Stimulated activated CD4-positive, alpha-beta T cell treated with anti-CD3 and anti-CD28 coated beads, TNF-alpha, amount 100 ng/mL, for 48 hours (primary cell): ENCODE results near the gene KIF2A.

Experiments used
- DNase-seq, 3 donors: peaks; one replicate each; pipeline ENCODE4 v3.0.0-alpha.2; 2020; ENCODE audit warnings: low read depth in 3 of 3

The KIF2A gene

DNA sequence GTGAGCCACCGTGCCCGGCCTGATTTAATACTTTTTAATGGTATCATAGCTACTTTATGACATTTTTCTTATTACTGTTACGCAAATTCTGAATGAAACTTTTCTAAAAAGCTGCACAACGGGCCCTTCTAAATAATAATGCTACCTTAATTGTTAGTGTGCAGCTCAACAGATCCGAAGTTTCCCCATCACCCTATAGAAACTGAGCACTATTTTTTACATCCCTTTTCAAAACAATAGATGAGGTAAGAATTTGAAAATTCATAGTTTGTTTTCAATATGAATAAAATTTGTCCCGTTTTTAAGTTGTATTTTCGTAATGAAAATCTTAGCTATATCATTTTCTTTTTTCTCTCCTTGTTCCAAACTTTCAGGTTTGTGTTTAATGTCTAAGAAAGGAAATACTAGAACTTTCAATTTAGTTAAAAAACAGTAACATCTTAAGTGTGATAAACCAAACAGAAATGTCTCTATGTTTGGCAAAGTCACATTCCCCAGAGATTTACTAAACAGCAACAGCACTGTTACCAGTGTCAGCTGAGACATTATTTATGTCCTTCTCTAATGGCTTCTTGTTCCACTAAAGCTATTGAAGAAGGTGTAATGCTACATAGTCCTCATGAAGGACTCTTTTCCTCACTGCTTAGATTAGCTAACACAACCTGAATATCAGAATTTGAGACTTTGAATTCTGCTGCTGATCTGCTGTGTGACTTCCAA is 22.9 kb downstream of the KIF2A start:
- no peak for DNase-seq

DNA sequence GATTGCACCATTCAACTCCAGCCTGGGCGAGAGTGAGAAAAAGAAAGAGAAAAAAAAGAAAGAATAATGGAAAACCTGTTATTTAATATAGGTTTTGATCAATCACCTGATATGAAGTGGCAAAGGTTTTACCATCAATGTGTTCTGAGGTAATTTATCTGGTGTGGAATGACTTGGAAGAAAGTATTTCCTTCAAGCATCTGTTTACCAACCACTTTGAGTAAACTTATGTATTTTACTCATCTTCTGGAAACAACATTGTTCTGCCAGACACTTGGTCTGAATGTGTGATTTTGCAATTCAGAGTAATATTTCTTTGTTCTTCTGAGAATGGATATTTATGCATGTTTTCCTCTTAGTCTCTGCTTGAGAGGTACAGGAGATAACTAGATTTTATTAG is 24.3 kb downstream of the KIF2A start:
- DNase-seq = no peak

DNA sequence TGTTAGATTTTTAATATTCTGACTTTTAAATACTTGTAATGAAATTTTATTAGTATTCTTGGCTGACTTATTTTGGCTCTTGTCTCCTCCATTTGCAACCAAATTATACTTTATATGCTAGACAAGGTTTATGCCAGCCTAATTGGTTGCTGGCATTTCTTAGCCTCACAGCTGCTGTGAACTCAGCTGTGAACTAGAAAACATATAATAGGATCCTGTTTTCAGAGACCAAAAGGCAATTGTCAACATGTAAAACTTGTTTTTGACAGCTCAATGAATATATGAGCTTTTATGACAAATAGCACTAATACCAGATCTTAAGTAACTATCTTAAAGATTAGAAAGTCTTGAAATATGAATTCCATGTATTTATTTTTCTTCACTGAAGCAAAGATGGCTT is 25.9 kb downstream of the KIF2A start:
- no peak for DNase-seq

DNA sequence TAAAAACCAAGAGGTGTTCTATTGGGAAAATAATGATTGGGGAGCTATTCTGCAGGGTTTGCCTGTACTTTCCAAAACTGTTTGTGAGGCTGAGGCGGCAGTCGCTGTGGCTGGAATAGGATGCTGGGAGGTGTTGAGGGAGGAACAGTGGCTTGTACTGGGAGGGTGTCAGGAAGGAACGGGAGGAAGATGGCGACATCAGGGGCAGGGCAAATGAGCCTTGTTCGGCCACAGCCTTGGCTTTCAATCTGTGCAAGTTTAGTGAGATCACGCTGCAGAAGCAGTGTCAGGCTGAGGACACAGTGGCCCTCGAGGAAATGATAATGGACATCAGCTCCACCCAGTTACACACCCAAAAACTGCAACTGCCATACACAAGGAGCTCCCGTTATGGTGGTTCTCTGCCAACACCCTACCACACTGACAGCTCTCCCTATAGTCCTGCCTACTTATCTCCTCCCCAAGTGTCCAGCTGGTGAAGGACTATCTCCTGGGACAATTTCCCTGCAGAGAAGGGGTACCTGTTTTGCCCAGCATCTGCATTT is 27.3 kb downstream of the KIF2A start:
- no peak for DNase-seq

DNA sequence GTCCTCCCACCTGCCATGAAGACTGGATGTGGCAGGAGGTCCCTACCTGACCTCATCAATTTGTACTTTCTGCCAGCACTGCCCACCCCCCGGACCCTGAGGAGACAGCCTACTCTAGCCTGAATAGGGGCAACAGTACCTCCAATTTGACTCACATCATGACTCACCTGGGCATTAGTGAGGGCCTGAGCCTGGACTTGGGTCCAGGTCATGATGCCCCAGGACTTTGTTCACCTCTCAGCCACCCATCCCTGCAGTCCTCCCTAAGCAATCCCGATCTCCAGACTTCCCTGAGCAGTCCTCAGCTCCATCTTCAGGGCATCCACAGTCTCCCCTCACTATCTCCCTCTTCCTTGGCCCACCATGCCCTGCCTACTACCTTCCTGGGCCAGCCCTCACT is 28.1 kb downstream of the KIF2A start:
- DNase-seq = no peak

DNA sequence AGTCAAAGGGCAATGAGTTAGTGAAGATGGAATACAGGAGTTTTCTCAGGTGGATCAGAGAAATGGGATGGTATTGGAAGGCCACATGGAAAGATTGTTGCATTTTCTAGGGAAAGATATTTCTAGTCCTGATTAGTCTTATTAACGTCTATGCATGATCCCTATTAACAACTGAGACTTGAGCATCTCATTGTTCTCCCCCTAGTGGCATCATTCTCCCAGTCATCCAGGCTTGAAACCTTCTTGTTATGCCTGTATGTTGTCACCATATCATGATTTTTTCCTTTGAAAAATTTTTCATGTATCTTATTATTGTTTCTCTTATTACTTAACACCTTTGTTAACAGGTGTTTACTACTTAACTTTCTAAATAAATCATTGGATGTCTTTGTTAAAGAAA is 34.4 kb downstream of the KIF2A start:
- no peak for DNase-seq

DNA sequence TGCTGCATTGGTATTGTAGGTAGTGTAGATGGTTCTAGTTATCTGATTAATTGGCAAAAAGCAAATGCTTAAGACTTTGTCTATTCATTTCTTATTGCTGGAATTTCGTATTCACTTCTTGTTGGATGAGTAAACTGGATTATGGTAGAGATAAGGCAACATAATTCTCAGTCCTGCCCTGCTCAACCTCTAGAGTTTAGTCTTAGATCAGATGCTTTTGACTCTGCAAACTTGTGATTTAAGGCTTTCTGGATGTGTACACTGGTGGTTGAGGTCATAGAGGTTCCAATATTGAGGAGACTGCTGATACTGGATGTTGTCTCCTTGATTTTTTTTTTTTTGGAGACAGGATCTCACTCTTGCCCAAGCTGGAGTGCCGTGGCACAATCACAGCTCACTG is 35.0 kb downstream of the KIF2A start:
- DNase-seq = no peak

DNA sequence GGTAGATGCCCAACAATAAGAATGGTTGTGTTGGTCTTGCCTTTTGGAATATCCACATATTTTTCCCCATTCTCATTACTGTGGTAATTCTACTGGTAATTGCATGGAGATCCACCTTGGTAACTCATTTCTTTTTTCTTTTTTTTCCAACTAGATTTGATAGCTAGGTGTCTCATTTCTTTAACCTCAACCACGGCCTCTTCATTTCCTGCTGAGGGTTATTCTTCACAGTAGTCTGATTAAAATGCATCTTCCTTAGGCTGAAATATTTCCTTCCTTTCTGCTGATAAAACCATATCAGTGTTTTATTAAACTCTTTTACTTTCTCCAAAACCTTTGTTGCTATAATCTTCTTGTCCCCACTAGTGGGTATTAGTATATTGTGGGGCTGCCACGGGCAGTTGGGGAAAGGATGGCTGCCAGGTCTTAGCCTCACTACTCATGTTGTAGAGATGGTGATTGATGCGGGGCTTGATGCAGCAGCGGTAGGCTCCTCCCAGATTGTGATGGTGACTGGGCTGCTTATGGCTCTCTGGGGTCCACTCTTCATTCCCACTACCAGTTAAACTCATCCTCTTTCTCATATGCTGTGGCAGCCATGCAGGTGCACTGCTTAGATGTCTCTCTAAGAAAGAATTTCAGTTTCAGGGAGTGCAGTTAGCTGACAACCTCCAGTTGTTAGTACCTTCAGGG is 35.9 kb downstream of the KIF2A start:
- DNase-seq = peak in 1 of 3 donors; percentile 8

DNA sequence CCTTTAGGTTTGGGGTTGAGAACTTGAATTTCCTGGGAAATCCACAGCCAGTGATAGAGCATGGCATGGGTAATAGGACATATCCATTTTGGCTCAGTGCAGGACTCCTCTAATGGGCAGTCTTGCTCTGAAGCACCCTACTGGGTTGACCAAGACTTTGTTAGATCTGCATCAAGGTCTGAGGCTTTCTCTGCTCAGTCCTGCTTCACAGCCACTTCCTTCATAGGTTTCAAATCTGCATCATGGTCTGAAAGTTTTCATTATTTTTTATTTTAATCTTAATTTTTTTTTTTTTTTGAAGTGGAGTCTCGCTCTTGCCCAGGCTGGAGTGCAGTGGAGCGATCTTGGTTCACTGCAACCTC is 36.5 kb downstream of the KIF2A start:
- DNase-seq = no peak

DNA sequence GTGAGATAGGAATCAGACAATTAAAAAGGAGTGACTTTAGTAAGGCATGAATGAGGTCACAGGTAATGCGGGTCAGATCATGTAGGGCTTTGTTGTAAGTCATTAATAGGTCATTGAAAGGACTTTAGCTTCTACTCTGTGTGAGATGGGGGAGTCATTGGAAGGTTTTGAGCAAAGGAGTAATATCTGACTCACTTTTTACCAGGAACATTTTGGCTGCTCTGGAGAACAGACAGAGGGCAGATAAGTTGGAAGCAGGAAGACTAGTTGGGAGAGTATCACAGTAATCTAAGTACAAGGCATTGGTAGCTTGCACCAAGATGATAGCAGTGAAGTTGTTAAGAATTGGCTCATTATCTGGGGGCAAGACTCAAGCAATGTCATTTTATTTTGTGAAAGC is 37.4 kb downstream of the KIF2A start:
- DNase-seq = no peak

DNA sequence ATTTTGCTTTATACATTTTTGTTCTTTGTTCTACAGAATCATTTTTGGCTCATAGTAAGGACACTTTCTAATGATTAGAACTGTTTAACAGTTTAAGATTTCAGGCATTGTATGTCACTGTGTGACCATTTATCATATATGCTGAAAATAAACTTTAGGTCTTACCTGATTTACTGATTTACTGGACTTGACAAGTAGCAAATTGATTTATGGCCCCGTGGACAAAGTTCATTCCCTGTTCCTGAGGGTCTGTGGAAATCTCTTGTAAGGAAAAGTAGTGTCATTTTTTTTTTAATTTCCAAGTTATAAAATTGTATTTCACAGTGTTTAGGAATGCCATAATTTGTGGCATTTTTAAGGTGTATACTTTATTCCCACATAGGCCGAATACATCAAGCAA is 40.7 kb downstream of the KIF2A start:
- DNase-seq = no peak

DNA sequence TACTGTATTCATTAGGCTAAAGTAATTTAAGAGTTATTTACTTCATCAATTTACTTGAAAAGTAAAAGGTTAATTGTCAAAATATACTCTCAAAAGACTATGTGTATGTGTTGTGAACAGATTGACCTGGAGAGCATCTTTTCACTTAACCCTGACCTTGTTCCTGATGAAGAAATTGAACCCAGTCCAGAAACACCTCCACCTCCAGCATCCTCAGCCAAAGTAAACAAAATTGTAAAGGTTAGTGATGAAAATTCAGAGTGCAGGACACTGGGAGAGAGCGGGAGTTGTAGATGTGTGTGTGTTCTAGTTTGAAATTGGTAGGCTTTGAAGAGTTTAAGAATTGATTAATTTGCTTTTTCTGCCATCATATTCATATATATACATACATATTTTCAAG is 41.9 kb downstream of the KIF2A start:
- DNase-seq = no peak

DNA sequence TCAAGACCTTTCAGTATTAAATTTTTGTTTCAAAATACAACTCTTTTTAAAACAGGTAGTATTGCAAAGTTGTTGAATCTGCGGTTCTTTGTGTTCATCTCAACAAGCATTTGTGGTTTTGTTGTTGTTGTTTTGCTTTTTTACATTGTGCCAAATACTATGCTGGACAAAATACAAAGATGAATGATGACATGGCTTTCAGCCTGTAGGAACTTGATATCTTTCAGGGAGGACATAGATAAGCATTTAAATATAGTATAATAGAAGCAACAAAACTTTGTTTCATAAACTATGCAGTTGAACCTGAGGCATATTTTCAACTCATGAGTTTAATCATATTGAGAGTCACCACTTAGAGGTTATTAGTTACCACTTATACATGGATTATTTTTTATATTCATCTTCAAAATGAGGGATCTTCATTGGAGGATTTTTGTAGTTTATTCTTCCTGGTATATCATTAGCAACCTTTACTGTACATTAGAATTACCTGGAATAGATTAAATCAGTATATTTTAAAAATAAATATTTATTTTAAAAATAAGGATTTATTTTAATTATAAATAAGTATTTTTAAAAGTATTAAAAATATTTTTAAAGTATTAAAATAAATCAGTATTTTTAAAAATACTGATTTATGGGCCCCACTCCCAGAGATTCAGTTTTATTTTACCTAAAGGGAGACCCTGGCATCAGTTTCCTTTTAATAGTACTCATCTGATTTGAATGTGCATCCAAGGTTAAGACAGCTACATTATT is 42.9 kb downstream of the KIF2A start:
- DNase-seq = no peak

DNA sequence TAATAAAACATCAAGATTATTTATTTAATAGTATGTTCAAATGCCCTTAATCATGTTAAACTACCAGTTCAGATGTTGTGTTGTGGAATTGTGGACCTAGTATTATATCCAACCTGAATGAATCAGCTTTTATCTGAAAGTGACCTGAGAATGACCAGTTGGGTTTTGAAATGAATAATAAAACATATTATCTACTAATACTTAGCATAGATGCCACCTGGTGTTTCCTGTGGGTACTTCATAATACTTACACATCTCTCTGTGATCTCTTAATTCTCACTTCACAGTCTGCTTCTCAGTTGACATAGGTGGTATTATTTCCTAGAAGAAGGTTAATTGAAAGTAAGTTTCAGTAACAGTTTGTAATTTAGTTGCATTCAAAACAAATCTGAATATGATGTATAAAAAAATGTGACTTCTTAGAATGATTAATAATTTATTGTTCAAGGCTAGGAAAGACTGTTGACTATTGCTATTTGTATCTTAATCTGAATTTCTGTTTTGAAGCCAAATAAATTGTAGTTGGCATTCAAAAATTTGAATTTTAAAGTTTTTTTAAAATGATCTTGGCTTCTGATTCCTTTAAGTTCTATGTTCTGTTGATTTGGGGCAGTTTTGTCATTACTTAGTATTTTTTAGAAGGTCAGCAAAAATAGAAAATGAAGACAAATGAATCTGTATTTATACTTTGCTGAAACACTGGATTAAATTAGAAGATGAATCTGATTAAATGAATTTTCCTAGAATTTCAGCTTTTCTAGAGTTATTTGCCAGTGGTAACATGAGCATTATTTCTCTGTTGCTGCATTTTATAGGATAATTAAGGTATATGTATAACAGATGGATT is 48.2 kb downstream of the KIF2A start:
- DNase-seq = no peak

DNA sequence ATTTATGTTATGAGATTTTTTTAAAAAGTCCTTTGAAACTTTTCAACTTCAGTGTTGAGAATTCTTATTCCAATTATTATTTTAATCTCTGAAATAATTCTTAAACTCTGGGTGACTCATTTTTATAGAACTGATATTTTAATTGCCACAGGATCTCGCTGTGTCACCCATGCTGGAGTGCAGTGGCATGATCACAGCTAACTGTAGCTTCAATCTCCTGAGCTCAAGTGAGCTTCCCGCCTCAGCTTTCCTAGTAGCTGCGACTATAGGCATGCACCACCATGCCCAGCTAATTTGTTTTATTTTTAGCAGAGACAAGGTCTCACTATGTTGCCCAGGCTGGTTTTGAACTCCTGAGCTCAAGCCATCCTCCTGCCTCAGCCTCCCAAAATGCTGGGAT is 56.7 kb downstream of the KIF2A start:
- DNase-seq = no peak

DNA sequence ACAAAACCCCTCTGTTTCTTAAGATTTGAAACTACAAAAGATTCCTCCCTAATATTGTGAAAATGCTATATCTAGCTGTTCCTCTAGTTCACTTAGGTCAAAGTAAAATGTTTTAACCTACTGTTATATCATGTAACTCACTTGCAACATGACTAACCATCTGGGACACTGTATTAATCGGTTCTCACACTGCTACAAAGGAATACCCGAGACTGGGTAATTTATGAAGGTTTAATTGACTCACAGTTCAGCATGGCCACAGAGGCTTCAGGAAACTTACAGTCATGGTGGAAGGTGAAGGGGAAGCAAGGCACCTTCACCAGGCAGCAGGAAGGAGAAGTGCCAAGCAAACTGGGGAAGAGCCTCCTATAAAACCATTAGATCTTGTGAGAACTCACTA is 63.0 kb downstream of the KIF2A start:
- DNase-seq = no peak

DNA sequence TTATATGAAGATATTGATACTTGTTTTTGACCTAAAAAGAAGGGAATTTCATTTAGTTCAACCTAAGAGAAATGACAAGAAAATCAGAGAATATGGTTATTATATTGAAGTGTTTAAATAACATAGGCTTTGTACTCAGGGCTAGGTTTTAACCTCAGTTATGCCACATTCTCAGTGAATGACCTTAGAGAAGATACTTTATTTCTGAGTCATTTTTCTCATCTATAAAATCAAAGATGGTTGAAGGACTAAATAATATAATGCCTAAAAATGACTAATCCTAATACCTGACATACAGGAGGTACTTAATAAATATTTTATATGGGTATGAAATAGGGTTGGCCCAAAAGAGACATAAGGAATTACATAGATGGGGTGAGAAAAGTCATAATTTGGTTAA is 65.4 kb downstream of the KIF2A start:
- DNase-seq = no peak

DNA sequence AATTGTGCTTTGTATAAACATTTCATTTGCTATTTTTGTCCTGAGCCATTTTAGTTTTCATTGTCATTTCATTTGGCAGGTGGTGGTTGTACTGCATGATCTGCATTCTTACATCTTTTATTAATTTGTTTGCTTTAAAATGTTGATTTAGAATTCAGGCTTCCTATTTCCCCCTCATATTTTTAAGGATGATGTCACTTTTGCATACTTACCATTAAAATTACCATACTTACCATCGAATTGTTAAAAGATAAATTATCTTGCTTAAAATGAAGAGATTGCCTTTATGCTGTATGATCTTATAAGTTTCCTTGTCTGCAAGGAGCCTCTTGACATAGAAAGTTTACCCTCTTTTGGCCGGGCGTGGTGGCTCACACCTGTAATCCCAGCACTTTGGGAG is 66.6 kb downstream of the KIF2A start:
- no peak for DNase-seq

DNA sequence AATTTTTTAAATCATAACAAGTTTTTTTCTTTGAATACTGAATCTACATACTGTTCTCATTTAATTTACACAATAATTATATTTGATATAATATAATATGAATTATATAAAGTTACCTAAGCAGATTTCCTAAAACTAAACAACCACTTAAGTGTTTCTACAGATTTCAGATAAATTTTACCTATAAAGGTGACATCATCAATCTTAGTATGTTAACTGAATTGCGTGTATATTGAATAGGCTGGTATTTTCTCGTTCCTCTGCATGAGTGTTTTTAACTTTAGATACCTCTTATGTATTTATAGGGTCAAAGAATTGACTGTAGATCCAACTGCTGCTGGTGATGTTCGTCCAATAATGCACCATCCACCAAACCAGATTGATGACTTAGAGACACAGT is 67.4 kb downstream of the KIF2A start:
- DNase-seq = no peak

DNA sequence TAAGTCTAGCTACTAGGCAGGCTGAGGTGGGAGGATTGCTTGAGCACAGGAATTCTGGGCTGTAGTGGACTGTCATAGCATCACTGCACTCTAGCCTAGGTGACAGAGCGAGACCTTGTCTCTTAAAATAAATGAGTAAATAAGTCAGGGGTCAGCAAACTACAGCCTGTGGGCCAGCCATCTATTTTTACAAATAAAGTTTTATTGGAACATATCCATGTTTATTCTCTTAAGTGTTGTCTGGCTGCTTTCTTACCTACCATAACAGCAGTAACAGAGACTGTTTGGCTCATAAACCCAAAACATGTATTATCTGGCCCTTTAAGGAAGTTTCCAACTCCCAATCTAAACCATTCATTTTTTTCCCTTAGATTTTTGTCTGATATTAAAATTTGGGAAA is 68.1 kb downstream of the KIF2A start:
- DNase-seq = no peak

DNA sequence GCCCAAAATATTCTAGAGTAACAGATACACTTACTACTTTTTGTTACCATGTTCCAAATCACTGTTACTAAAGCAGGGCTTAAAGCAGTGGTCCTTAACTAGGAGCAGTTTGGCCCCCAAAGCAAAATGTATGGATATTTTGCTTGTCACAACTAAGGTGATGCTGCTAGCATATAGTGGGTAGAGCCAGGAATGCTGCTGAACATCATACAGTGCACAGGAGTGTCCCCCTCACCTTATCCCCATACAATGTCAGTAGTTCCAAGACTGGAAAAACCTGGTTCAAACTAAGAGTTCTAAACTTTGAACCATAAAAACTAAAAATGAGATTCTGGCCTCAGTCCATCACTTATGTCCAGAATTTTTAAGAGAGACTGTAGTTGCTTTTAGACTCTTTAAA is 69.6 kb downstream of the KIF2A start:
- DNase-seq = no peak

DNA sequence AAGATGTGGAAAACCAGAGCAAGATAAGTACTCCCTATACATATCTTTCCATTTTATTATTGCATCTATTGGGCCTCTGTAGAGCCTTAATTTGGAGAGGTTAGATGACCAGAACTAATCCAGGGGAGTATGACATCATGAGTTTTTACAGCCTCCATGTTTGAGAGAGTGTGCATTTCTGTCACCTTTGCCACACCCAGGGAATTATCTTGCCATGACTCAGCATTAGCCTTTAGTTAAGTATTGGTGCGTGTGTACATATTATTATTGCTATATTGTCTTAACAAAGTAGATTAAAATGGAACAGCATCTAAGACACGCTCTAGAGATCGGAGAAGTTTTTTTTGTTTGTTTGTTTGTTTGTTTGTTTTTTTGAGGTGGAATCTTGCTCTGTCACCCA is 70.1 kb downstream of the KIF2A start:
- DNase-seq = no peak
